ENCODE measurements around the gene MEF2D. TPM values are rescaled to one million over a fixed set of nuclear protein-coding genes. Genes with fewer than 3 reads are reported as not detected.

Gene MEF2D
- total RNA-seq, 2 experiments from 2014 or later, result 35.9 to 39.7 TPM

DNA sequence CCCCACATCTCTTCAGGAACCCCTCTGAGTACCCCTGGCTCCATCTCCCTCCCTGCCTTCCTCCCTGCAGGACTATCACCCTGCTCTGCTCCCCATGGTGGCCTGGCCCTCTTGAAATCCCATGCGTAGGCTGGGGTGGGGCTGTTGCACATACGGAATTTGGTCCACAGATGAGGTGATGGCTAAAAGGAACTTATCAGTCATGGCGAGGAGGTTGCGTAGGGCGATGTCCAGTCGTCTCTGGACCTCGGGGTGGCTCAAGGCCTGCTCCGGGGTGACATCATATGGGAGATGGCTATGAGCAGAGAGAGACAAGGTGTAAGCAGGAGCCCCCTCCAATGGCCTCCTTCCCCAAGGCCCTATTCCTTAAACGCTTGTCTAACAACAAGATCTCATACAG is 36.5 kb upstream of the MEF2D start:
- H3K4me1 Mint-ChIP-seq (ENCODE audit: low read depth), result no peaks in the 10 kb centered on the region
- no peak for DNase-seq
- no peak overlapping the region for H3K27ac Mint-ChIP-seq
- intact Hi-C loops (cut with micrococcal nuclease), result no loop called here
- H3K4me3 Mint-ChIP-seq, result no peak overlapping the region
- CTCF ChIA-PET, result interaction anchor here (1.0 to 1.7 kb wide), 3 partner anchors 36 to 66 kb away, joined by 3 to 4 read pairs (median 3); no protein-coding TSS in a partner anchor
- POLR2A ChIA-PET, result interaction anchor here (0.6 kb wide), 1 partner anchor 288 kb away, joined by 3 read pairs; no protein-coding TSS in a partner anchor
- H3K9me3 Mint-ChIP-seq, result no peaks in the 10 kb centered on the region
- no peaks in the 10 kb centered on the region for H3K27me3 Mint-ChIP-seq
- H3K36me3 Mint-ChIP-seq, result peaks cover 1% of the 10 kb centered on the region

DNA sequence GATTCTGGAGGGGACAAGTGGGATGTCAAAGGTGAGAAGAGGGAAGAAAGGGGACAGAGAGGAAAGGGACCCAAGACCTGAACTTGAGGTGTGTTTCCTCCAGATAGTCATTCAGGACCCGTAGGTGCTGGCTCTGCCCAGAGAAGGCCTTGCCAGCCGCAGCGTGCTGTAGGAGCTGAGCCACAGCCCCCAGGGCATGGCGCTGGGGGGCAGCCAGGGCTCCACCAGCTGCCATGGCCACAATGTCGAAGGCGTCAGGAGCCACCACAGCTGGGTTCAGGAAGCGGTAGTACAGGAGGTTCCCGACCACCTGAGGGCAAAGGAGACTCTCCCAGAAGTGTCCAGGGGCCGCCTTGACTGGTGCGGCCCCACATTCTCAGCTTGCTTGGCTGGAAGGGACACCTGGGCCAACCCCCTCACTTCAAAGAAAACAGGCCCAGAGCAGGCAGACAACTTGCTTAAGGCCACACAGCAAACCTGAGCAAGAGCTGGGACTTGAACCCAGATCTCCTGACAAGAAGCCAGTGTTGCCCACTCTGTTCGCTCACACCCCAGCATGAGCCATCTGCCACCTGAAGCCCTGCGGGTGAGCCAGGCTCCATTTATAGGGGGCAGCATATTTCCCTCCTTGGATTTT is 34.0 kb upstream of the MEF2D start:
- Mint-ChIP-seq H3K27ac (no peak overlapping the region), H3K4me3 (no peak overlapping the region), H3K36me3 (no peaks in the 10 kb centered on the region), H3K27me3 (no peaks in the 10 kb centered on the region), H3K4me1 (ENCODE audit: low read depth) (no peaks in the 10 kb centered on the region), H3K9me3 (no peaks in the 10 kb centered on the region)
- CTCF ChIA-PET, result interaction anchor here (0.8 kb wide), 1 partner anchor 89 kb away, joined by 3 read pairs; no protein-coding TSS in a partner anchor
- DNase-seq, result no peak
- intact Hi-C loops (cut with micrococcal nuclease), result no loop called here
- POLR2A ChIA-PET, result no interaction called here

DNA sequence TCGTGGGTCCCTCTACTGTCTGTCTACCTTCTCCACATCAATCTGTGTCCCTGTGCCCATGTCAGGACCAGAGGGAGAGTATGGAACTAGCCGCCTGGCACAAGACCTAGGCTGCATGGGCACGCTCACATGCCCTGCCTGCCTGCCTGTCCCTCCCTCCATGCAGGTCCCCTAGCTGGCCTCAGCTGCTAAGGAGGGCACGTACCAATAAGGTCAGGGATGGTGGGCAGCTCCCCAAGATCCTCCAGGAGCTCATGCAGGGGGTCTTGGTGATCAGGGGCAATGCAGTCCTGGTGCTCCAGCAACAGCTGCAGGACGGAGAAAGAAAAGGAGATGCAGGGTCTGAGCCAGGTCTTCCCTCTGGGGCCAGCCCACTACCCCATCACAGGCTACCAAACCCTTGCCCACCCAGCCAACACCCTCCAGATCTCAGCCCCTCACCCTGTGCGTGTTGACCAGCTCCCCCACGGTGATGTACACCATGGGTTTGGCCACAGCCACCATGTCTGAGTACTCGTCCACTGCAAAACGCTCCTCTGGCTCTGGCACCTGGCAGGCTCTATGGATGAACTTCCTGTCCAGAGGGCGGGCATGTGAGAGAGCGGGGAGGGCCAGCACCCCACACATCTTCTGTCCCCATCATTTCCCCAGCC is 33.1 kb upstream of the MEF2D start:
- DNase-seq, result no peak
- ChIA-PET CTCF (interaction anchor here (0.6 kb wide), 1 partner anchor 601 kb away, joined by 3 read pairs; no protein-coding TSS in a partner anchor), POLR2A (no interaction called here)
- Mint-ChIP-seq H3K4me3 (no peak overlapping the region), H3K27me3 (no peaks in the 10 kb centered on the region), H3K9me3 (no peaks in the 10 kb centered on the region), H3K36me3 (no peaks in the 10 kb centered on the region), H3K27ac (no peak overlapping the region), H3K4me1 (ENCODE audit: low read depth) (peaks cover under 1% of the 10 kb centered on the region)
- intact Hi-C loops (cut with micrococcal nuclease), result no loop called here

DNA sequence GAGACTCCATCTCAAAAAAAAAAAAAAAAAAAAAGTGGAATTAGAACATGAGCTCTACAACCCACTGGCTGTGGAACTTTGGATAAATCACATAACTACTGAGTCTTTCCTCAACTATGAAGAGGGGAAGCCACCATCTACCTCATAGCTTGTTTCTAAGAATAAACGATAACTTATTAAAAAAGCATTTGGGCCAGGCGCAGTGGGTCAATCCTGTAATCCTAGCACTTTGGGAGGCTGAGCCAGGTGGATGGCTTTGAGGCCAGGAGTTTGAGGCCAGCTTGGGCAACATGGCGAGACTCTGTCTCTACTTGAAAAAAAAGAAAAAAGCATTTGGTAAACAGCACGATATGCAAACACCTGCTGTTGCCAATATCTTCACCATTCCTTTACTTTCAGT is 31.8 kb upstream of the MEF2D start:
- Mint-ChIP-seq H3K27me3 (no peaks in the 10 kb centered on the region), H3K9me3 (no peaks in the 10 kb centered on the region), H3K27ac (no peak overlapping the region), H3K4me3 (no peak overlapping the region), H3K4me1 (ENCODE audit: low read depth) (peaks cover 8% of the 10 kb centered on the region), H3K36me3 (no peaks in the 10 kb centered on the region)
- intact Hi-C loops (cut with micrococcal nuclease), result no loop called here
- no peak for DNase-seq
- POLR2A ChIA-PET, result interaction anchor here (0.7 kb wide), 1 partner anchor 16 kb away, joined by 3 read pairs; no protein-coding TSS in a partner anchor
- CTCF ChIA-PET, result interaction anchor here (0.6 to 1.0 kb wide), 3 partner anchors 43 to 69 kb away, joined by 3 to 5 read pairs (median 3); partner anchors contain the start of gene GPATCH4

DNA sequence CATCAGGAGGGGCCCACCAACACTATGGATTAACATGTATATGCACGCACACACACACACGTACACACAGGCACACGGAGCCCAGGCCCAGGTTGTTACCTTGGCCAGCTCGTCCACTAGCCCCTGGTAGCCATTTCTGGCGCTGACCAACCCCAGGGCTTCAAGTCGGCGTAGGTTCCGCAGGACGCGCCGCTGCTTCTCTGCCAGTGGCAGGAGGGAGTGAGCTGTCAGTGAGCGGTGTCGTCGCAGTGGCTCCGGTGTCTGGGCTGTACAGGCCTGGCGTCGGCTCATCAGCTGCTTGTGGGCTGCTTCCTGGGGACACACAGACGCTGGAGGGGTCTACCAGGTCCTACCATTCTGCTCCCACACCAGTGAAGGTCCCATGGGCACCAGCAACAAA is 29.4 kb upstream of the MEF2D start:
- H3K27me3 Mint-ChIP-seq, result no peaks in the 10 kb centered on the region
- H3K36me3 Mint-ChIP-seq, result no peaks in the 10 kb centered on the region
- CTCF ChIA-PET, result interaction anchor here (1.4 kb wide), 1 partner anchor 84 kb away, joined by 3 read pairs; no protein-coding TSS in a partner anchor
- H3K9me3 Mint-ChIP-seq, result no peaks in the 10 kb centered on the region
- DNase-seq, result no peak
- POLR2A ChIA-PET, result no interaction called here
- peaks cover 16% of the 10 kb centered on the region for H3K4me1 Mint-ChIP-seq (ENCODE audit: low read depth)
- intact Hi-C loops (cut with micrococcal nuclease), result no loop called here
- no peak overlapping the region for H3K27ac Mint-ChIP-seq
- no peak overlapping the region for H3K4me3 Mint-ChIP-seq

DNA sequence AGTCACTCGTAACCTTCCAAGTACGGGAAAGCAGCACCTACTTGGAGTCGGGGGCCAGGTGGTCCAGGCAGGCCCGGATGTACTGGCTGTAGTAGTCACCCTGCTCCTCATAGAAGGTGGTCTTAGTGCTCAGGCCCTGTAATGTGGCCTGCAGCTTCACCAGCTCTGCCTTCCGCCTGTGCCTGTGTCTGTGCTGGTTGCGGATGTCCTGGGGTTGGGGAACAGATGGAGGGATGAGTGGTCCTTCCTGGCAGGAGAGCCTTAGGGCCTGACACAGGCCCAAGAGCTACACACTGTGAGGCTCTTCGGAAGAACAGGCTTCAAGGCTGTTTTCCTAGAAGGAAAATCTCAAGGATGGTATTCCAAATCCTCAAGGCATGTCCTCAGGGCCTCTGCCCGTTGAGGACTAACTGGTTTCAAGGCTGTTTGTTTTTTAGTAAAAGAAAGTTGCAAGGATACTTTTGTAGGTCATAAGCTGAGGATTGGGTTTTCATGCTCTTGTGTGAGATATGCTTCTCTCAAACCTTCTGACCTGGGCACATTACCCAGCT is 28.4 kb upstream of the MEF2D start:
- intact Hi-C loops (cut with micrococcal nuclease), result no loop called here
- ChIA-PET CTCF (interaction anchor here (1.4 kb wide), 1 partner anchor 83 kb away, joined by 3 read pairs; no protein-coding TSS in a partner anchor), POLR2A (no interaction called here)
- Mint-ChIP-seq H3K4me1 (ENCODE audit: low read depth) (peaks cover 27% of the 10 kb centered on the region), H3K4me3 (no peak overlapping the region), H3K27ac (no peak overlapping the region), H3K36me3 (no peaks in the 10 kb centered on the region), H3K9me3 (no peaks in the 10 kb centered on the region), H3K27me3 (no peaks in the 10 kb centered on the region)
- DNase-seq, result no peak

DNA sequence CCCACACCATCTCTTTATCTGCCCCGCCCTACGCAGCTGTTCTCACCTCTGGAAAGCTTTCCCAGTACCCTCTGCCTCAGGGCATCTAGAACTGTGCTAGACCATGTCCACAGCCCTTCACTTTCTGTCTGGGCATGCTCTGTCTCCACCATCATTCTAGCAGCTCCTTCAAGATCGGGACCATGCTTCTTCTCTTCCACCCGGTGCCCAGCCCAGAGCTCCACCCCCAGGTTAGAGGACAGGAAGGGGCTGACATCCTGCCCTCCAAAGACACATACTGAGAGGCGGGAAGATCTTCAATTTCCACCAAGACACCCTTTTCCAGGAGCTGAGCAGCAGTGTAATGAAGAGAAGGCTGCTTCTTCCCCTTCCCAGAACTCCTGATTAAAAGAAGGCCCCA is 27.7 kb upstream of the MEF2D start:
- H3K4me3 Mint-ChIP-seq, result no peak overlapping the region
- ChIA-PET POLR2A (no interaction called here), CTCF (interaction anchor here (0.6 to 1.2 kb wide), 4 partner anchors 48 to 166 kb away, joined by 3 to 4 read pairs (median 3); no protein-coding TSS in a partner anchor)
- H3K36me3 Mint-ChIP-seq, result no peaks in the 10 kb centered on the region
- no peak overlapping the region for H3K27ac Mint-ChIP-seq
- no peaks in the 10 kb centered on the region for H3K9me3 Mint-ChIP-seq
- peaks cover 27% of the 10 kb centered on the region for H3K4me1 Mint-ChIP-seq (ENCODE audit: low read depth)
- intact Hi-C loops (cut with micrococcal nuclease), result no loop called here
- DNase-seq, result no peak
- H3K27me3 Mint-ChIP-seq, result no peaks in the 10 kb centered on the region

DNA sequence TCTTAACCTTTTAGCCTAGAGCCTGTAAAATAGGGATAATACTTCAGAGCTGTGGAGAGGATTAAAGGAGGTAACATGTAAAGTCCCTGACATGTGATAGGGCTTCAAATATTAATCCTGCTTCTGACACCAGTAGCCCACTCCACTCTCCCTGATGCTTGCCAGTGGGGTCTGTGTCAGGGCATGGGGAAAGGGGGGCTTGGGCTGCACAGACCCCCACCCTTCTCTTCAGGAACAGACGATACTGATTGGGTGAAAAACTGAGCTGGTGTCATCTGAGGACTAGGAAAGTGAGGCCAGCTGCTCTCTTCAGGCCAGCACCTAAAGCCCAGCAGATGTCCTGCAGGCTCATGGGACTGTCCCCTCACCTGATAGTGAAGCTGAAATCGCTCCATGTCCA is 27.0 kb upstream of the MEF2D start:
- Mint-ChIP-seq H3K27me3 (no peaks in the 10 kb centered on the region), H3K4me3 (no peak overlapping the region), H3K9me3 (no peaks in the 10 kb centered on the region), H3K4me1 (ENCODE audit: low read depth) (peaks cover 27% of the 10 kb centered on the region), H3K27ac (no peak overlapping the region), H3K36me3 (no peaks in the 10 kb centered on the region)
- ChIA-PET CTCF (interaction anchor here (0.6 to 1.2 kb wide), 4 partner anchors 47 to 167 kb away, joined by 3 to 4 read pairs (median 3); no protein-coding TSS in a partner anchor), POLR2A (no interaction called here)
- intact Hi-C loops (cut with micrococcal nuclease), result no loop called here
- DNase-seq, result no peak

DNA sequence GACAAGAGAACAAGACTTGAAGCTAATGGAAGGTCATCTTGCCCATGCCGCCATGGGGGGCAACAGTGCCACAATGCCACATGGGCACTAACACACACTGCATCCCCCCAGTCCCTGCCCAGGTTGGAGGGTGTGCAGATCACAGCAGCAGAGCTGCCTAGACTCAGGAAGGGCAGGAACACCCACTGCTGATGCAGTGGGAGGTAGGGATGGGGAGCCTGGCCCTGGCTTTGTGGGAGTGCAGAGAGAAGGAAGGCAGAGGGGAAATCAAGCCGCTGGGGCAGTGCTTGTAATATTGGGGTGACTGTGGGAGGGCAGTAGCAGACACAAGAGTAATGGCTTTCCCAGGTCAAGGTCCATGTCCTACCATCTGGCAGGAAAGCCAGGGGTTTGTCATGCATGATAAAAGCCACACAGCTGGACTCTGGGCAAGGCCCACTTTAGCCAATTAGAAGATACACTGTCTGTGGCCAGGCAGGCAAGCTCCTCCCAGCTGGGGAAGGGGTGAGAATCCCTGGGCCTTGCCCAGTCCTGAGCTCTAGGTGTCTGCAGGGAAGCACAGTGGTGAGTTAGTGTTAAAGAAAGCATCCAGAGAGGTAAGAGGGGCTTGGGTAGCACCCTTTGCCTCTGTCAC is 25.4 kb upstream of the MEF2D start:
- H3K4me1 Mint-ChIP-seq (ENCODE audit: low read depth), result peaks cover 27% of the 10 kb centered on the region
- H3K4me3 Mint-ChIP-seq, result no peak overlapping the region
- H3K9me3 Mint-ChIP-seq, result no peaks in the 10 kb centered on the region
- no peak for DNase-seq
- intact Hi-C loops (cut with micrococcal nuclease), result no loop called here
- H3K27ac Mint-ChIP-seq, result no peak overlapping the region
- ChIA-PET POLR2A (interaction anchor here (2.7 kb wide), 1 partner anchor 25 kb away, joined by 12 read pairs; the partner anchor contains the start of gene MEF2D), CTCF (interaction anchor here (0.8 to 3.1 kb wide), 4 partner anchors 40 to 98 kb away, joined by 3 to 16 read pairs (median 3); no protein-coding TSS in a partner anchor)
- no peaks in the 10 kb centered on the region for H3K36me3 Mint-ChIP-seq
- H3K27me3 Mint-ChIP-seq, result no peaks in the 10 kb centered on the region

DNA sequence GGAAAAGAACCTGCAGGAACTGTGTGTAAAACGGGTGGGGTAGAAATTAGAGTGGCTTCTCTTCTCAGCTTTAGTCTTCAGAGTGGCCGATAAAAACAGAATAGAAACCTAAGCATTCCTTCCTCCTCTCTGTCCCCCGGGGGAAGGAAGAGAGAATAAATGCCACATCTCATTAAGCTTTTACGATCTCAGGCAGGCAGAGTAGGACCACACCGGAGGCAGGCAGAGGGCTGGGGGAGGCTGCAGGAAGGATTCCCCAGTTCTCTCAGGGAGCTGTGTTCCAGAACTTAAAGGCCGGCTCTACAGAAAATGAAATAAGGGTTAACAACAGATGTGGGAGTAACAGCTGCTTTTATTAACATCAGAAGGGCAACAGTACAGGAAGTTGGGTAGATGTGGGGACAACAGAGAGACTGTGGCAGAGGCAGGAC is 24.5 kb upstream of the MEF2D start:
- POLR2A ChIA-PET, result interaction anchor here (2.7 kb wide), 1 partner anchor 24 kb away, joined by 12 read pairs; the partner anchor contains the start of gene MEF2D
- DNase-seq, result no peak
- Mint-ChIP-seq H3K36me3 (no peaks in the 10 kb centered on the region), H3K27me3 (no peaks in the 10 kb centered on the region), H3K4me3 (no peak overlapping the region), H3K27ac (no peak overlapping the region), H3K9me3 (no peaks in the 10 kb centered on the region), H3K4me1 (ENCODE audit: low read depth) (peaks cover 27% of the 10 kb centered on the region)
- intact Hi-C loops (cut with micrococcal nuclease), result no loop called here
- CTCF ChIA-PET, result interaction anchor here (0.8 to 3.1 kb wide), 7 partner anchors 24 to 140 kb away, joined by 3 to 16 read pairs (median 3); no protein-coding TSS in a partner anchor

DNA sequence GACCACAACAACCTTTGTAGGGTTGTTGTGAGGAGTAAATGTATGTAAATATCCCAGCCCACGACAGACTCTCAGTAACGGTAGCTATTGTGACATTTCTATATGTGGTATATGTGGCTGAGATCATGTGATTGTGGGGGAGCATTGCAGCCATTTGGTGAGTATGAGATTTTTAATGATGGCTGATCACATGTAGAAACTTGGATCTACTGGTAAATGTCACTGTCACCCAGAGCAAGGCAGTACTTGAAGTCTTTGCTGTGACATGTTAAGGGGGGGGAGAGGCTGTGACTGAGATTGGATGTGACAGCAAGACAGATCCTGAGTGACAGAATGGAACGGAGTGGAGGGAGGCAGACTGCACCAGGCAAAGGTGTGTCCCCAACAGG is 23.9 kb upstream of the MEF2D start:
- no peak overlapping the region for H3K27ac Mint-ChIP-seq
- POLR2A ChIA-PET, result interaction anchor here (2.7 kb wide), 1 partner anchor 23 kb away, joined by 12 read pairs; the partner anchor contains the start of gene MEF2D
- no peak overlapping the region for H3K4me3 Mint-ChIP-seq
- no peaks in the 10 kb centered on the region for H3K9me3 Mint-ChIP-seq
- H3K27me3 Mint-ChIP-seq, result no peaks in the 10 kb centered on the region
- intact Hi-C loops (cut with micrococcal nuclease), result no loop called here
- no peaks in the 10 kb centered on the region for H3K36me3 Mint-ChIP-seq
- peak; percentile 22 for DNase-seq
- CTCF ChIA-PET, result interaction anchor here (1.4 to 3.1 kb wide), 5 partner anchors 23 to 139 kb away, joined by 3 to 16 read pairs (median 6); no protein-coding TSS in a partner anchor
- peaks cover 27% of the 10 kb centered on the region for H3K4me1 Mint-ChIP-seq (ENCODE audit: low read depth)

Measured in activated CD4-positive, alpha-beta memory T cell treated with anti-CD3 and anti-CD28 coated beads for 36 hours (primary cell).